Type B pancreatic cell (in vitro differentiated cells): ENCODE data around the gene TTC28. TPM values are rescaled to one million over a fixed set of nuclear protein-coding genes. Genes with fewer than 3 reads are reported as not detected.
"Not testable (repeated sequence)": the region's sequence is repeated elsewhere in the genome, so short reads cannot be mapped to it uniquely, and the experiment has no call there.

Experiments
- DNase-seq: peaks from one replicate; pipeline ENCODE4 v3.0.0; 2021; ENCODE audit warnings: mixed read lengths; ENCODE audit not compliant: unreplicated experiment; ENCODE audit errors: extremely low spot score
- H3K27ac Mint-ChIP-seq: 2 replicates; pipeline ENCODE4 v1.8.0; 2021; ENCODE audit warnings: mild to moderate bottlenecking, mixed read lengths
- H3K27me3 Mint-ChIP-seq: 2 replicates; pipeline ENCODE4 v1.8.0; 2021; ENCODE audit warnings: mixed read lengths
- H3K36me3 Mint-ChIP-seq: 2 replicates; pipeline ENCODE4 v1.8.0; 2021; ENCODE audit warnings: mixed read lengths
- H3K4me1 Mint-ChIP-seq: one replicate; pipeline ENCODE4 v1.8.0; 2021; ENCODE audit warnings: mixed read lengths; ENCODE audit not compliant: unreplicated experiment
- H3K4me3 Mint-ChIP-seq: 2 replicates; pipeline ENCODE4 v1.8.0; 2021; ENCODE audit warnings: mild to moderate bottlenecking, mixed read lengths
- H3K9me3 Mint-ChIP-seq: 2 replicates; pipeline ENCODE4 v1.8.0; 2021; ENCODE audit warnings: mixed read lengths
- total RNA-seq: library from RNA; stranded (reverse); gene quantifications from 2 replicates; pipeline ENCODE4 v1.2.1, GENCODE V29; 2021; ENCODE audit warnings: low replicate concordance
- TF ChIP-seq, protein P1 (sequence below): fragments of 200-600 bp; sonication (generic); conservative IDR thresholded peaks from 2 replicates; pipeline ENCODE4 v1.5.0; 2021; ENCODE audit warnings: antibody characterized with exemption, mild to moderate bottlenecking

Gene TTC28
- total RNA-seq, 1 donor from 2014 or later: 59.2 TPM

DNA sequence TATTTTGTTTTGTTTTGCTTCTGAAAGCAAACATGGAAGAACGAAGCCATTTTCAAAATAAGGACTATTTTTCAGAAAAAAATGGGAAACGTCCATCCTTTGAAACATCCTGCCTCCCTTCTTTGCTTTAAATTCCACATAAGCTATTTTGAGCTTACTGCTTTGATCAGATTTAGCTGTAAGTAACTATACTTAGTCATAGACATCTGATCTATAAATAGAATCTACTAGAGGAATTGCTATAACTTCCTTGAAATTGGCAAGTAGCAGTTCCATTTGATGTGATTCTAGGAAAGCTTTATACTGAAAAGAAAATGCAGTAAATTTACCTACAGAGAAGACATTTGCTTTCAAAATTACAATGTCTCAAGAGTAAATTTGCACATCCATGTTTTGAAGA, 305.8 kb downstream of the TTC28 start:
- H3K4me3 Mint-ChIP-seq: no peak overlapping the region
- peaks cover 14% of the 10 kb centered on the region for H3K4me1 Mint-ChIP-seq
- no peak overlapping the region for H3K27ac Mint-ChIP-seq
- DNase-seq: no peak
- no peaks in the 10 kb centered on the region for H3K36me3 Mint-ChIP-seq
- TF ChIP-seq, protein P1, sequence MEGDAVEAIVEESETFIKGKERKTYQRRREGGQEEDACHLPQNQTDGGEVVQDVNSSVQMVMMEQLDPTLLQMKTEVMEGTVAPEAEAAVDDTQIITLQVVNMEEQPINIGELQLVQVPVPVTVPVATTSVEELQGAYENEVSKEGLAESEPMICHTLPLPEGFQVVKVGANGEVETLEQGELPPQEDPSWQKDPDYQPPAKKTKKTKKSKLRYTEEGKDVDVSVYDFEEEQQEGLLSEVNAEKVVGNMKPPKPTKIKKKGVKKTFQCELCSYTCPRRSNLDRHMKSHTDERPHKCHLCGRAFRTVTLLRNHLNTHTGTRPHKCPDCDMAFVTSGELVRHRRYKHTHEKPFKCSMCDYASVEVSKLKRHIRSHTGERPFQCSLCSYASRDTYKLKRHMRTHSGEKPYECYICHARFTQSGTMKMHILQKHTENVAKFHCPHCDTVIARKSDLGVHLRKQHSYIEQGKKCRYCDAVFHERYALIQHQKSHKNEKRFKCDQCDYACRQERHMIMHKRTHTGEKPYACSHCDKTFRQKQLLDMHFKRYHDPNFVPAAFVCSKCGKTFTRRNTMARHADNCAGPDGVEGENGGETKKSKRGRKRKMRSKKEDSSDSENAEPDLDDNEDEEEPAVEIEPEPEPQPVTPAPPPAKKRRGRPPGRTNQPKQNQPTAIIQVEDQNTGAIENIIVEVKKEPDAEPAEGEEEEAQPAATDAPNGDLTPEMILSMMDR: no peak
- no peaks in the 10 kb centered on the region for H3K27me3 Mint-ChIP-seq
- no peaks in the 10 kb centered on the region for H3K9me3 Mint-ChIP-seq

DNA sequence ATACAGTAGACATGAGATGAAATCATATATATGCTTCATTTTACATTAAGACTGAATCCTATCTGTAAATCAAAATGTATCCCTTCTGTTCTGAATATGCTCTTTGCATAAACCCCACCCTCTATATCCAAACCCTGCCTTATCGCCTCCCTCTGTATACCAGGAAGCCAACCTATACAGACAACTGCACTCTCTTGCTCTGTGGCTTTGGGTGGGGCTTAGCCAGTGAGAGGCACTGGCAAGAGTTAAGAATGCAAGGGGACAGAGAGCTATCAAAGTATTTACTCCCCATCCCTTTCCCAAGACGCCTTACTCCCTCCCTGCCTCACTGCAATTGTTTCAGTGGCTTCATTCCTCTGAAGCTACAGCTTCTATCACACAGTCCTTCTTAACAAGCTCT, 309.8 kb downstream of the TTC28 start:
- Mint-ChIP-seq H3K4me1 (peaks cover 9% of the 10 kb centered on the region), H3K4me3 (no peak overlapping the region), H3K27ac (no peak overlapping the region), H3K36me3 (peaks cover 5% of the 10 kb centered on the region), H3K9me3 (peaks cover 10% of the 10 kb centered on the region), H3K27me3 (no peaks in the 10 kb centered on the region)
- TF ChIP-seq, protein P1: no peak
- DNase-seq: no peak

DNA sequence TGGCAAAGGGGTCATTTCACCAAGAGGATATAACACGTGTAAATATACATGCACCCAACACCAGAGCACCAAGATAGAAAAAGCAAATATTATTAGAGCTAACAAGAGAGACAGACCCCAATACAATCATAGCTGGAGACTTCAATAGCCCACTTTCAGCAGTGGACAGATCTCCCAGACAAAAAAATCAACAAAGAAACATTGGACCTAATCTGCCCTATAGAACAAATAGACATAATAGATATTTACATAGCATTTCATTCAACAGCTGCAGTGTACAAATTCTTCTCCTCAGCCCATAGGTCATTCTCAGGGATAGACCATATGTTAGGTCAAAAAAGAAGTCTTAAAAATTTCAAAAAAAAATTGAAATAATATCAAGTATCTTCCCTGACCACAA, 312.8 kb downstream of the TTC28 start:
- Mint-ChIP-seq H3K4me3 (no peak overlapping the region), H3K27ac (no peak overlapping the region), H3K36me3 (peaks cover 26% of the 10 kb centered on the region), H3K9me3 (peaks cover 19% of the 10 kb centered on the region), H3K27me3 (no peaks in the 10 kb centered on the region), H3K4me1 (no peaks in the 10 kb centered on the region)
- DNase-seq: no peak
- TF ChIP-seq, protein P1: no peak

DNA sequence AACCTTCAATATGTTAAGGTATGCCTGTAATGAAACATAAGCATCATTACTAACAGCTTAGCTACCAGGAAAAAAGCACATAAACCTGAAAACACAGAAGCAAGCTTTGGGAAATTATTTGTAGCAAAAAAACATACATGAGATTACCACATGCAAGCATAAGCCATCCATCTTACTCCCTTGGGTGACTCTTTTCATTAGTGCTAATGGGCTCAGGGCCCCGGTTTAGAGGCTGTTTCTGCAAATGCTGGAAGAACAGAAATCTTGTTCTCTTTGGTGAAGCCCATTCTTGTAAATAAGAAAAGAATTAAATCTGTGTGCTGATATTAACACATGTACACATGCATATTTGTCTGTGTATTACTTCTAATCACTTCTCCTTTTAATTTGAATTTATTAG, 314.3 kb downstream of the TTC28 start:
- H3K9me3 Mint-ChIP-seq: peaks cover 20% of the 10 kb centered on the region
- no peak for DNase-seq
- H3K4me1 Mint-ChIP-seq: no peaks in the 10 kb centered on the region
- peaks cover 31% of the 10 kb centered on the region for H3K36me3 Mint-ChIP-seq
- TF ChIP-seq, protein P1: no peak
- H3K4me3 Mint-ChIP-seq: no peak overlapping the region
- no peak overlapping the region for H3K27ac Mint-ChIP-seq
- H3K27me3 Mint-ChIP-seq: no peaks in the 10 kb centered on the region

DNA sequence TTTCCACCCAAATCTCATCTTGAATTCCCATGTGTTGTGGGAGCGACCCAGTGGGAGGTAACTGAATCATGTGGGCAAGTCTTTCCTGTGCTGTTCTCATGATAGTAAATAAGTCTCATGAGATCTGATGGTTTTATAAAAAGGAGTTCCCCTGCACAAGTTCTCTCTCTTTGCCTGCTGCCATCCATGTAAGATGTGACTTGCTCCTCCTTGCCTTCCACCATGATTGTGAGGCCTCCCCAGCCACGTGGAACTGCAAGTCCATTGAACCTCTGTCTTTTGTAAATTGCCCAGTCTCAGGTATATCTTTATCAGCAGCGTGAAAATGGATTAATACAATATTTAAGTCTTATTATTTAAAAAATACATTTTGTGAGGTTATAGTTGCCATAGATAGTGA, 315.5 kb downstream of the TTC28 start:
- H3K27me3 Mint-ChIP-seq, H3K27ac Mint-ChIP-seq, H3K4me1 Mint-ChIP-seq, H3K4me3 Mint-ChIP-seq, DNase-seq: not testable (repeated sequence)
- Mint-ChIP-seq H3K9me3 (peaks cover 20% of the 10 kb centered on the region), H3K36me3 (peaks cover 31% of the 10 kb centered on the region)

DNA sequence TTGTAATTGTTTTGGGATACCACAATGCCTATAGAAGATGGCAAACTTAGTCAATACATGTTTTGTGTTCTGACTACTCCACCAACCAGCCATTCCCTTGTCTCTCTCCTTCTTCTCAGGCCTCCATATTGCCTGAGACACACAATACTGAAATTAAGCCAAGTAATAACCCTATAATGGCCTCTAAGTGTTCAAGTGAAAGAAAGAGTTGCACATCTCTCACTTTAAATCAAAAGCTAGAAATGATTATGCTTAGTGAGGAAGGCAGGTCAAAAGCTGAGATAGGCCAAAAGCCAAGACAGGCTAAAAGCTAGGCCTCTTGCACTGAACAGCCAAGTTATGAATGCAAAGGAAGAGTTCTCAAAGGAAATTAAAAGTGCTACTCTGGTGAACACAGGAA, 318.7 kb downstream of the TTC28 start:
- no peak overlapping the region for H3K27ac Mint-ChIP-seq
- H3K4me1 Mint-ChIP-seq: peaks cover 8% of the 10 kb centered on the region
- H3K9me3 Mint-ChIP-seq: peaks cover 11% of the 10 kb centered on the region
- H3K27me3 Mint-ChIP-seq: no peaks in the 10 kb centered on the region
- TF ChIP-seq, protein P1: no peak
- H3K4me3 Mint-ChIP-seq: no peak overlapping the region
- DNase-seq: no peak
- peaks cover 26% of the 10 kb centered on the region for H3K36me3 Mint-ChIP-seq
